K562 (cell line): ENCODE measurements around the gene PLAA. TPM values are rescaled to one million over a fixed set of nuclear protein-coding genes. Genes with fewer than 3 reads are reported as not detected.
A peak's percentile ranks its signal among the peaks of the same experiment; 100 is the strongest.

Experiments used
- ADNP ChIP-seq: fragments of 200-800 bp; sonication (Bioruptor generic); IDR thresholded peaks from 2 replicates; pipeline ENCODE4 v1.6.1; 2016; ENCODE audit warnings: missing genetic modification characterization, missing compliant biosample characterization
- CEBPG ChIP-seq, 3 experiments: fragments of 200-800 bp in 1 of 3; sonication (Bioruptor generic) in 1 of 3; sonication (generic) in 1 of 3; formaldehyde crosslinking in 1 of 3; IDR thresholded peaks in 2 of 3; conservative IDR thresholded peaks in 1 of 3; 2 replicates each; pipeline versions ENCODE4 v1.6.1 to v1.8.0; 2016 to 2022; ENCODE audit warnings: missing compliant biosample characterization in 2 of 3, missing genetic modification characterization in 2 of 3, mild to moderate bottlenecking in 1 of 3, missing genetic modification reagents in 1 of 3
- CXXC5 ChIP-seq: fragments of 250-450 bp; sonication (Bioruptor Pico); IDR thresholded peaks from 2 replicates; pipeline ENCODE4 v1.8.0; 2022; ENCODE audit warnings: inconsistent platforms, mild to moderate bottlenecking, moderate library complexity
- EZH2 ChIP-seq: IDR thresholded peaks from 2 replicates; pipeline ENCODE4 v1.6.1; 2012; ENCODE audit warnings: low read depth, mild to moderate bottlenecking, inconsistent platforms, low read length, borderline replicate concordance
- GABPB1 ChIP-seq: sonication (generic); formaldehyde crosslinking; IDR thresholded peaks from 2 replicates; pipeline ENCODE4 v1.8.0; 2022; ENCODE audit warnings: mild to moderate bottlenecking, missing genetic modification reagents
- JUN ChIP-seq, 2 experiments: sonication (generic) in 1 of 2; formaldehyde crosslinking in 1 of 2; IDR thresholded peaks; 2 replicates each; pipeline versions ENCODE4 v1.6.1 to v1.8.0; 2012 to 2022; ENCODE audit warnings: borderline replicate concordance in 2 of 2, mild to moderate bottlenecking in 2 of 2, improper control_type of control experiment in 1 of 2, low read depth in 1 of 2, low read length in 1 of 2, missing genetic modification reagents in 1 of 2
- MAFG ChIP-seq: fragments of 450-650 bp; conservative IDR thresholded peaks from 2 replicates; pipeline ENCODE4 v1.6.1; 2016; ENCODE audit warnings: missing genetic modification characterization, missing compliant biosample characterization
- MAFK ChIP-seq: IDR thresholded peaks from 2 replicates; pipeline ENCODE4 v1.6.1; 2011; ENCODE audit warnings: low read length, improper control_type of control experiment
- PRMT5 ChIP-seq: sonication (generic); formaldehyde crosslinking; IDR thresholded peaks from 2 replicates; pipeline ENCODE4 v1.5.0; 2020; ENCODE audit warnings: missing genetic modification reagents
- ZBTB7A ChIP-seq: IDR thresholded peaks from 2 replicates; pipeline ENCODE4 v1.6.1; 2011; ENCODE audit warnings: low read depth, mild to moderate bottlenecking, low read length, moderate library complexity, borderline replicate concordance; ENCODE audit not compliant: control insufficient read depth
- ZC3H11A ChIP-seq: IDR thresholded peaks from 2 replicates; pipeline ENCODE4 v1.6.1; 2012; ENCODE audit warnings: low read depth, low read length, improper control_type of control experiment
- ZNF124 ChIP-seq: sonication (generic); formaldehyde crosslinking; IDR thresholded peaks from 2 replicates; pipeline ENCODE4 v1.8.1; 2022; ENCODE audit warnings: missing genetic modification reagents
- ZNF212 ChIP-seq: fragments of 450-650 bp; formaldehyde crosslinking; IDR thresholded peaks from 2 replicates; pipeline ENCODE4 v1.4.0; 2020; ENCODE audit warnings: mild to moderate bottlenecking
- ZNF316 ChIP-seq: fragments of 450-650 bp; IDR thresholded peaks from 2 replicates; pipeline ENCODE4 v1.6.1; 2016
- ZNF695 ChIP-seq: fragments of 450-650 bp; formaldehyde crosslinking; IDR thresholded peaks from 2 replicates; pipeline ENCODE4 v1.4.0; 2020; ENCODE audit warnings: mild to moderate bottlenecking, moderate library complexity
- ZZZ3 ChIP-seq: fragments of 450-650 bp; IDR thresholded peaks from 2 replicates; pipeline ENCODE4 v1.6.1; 2016; ENCODE audit warnings: antibody characterized with exemption, mild to moderate bottlenecking, moderate library complexity
- polyA plus RNA-seq, 8 experiments: library from polyadenylated mRNA; depleted of rRNA in 4 of 8; stranded (reverse) in 5 of 8; unstranded in 3 of 8; fragments of >200 nt; fragmentation: Nextera tagmentation in 2 of 8; fragmentation: Illumina TruSeq in 1 of 8; extraction: Ambion mirVana in 2 of 8; extraction: Trizol in 1 of 8; gene quantifications; 2 replicates each; pipeline versions ENCODE4 v1.2.1 to v1.2.3, GENCODE V29; 2011 to 2014; ENCODE audit warnings: inconsistent platforms in 1 of 8, missing spikeins in 1 of 8
- total RNA-seq, 7 experiments: library from RNA; depleted of rRNA in 6 of 7; stranded (reverse); fragments of >200 nt in 6 of 7; fragmentation: Illumina TruSeq in 2 of 7; extraction: Trizol in 2 of 7; gene quantifications; 2 replicates each; pipeline versions ENCODE4 v1.2.1 to v1.2.3, GENCODE V29; 2011 to 2021; ENCODE audit warnings: low replicate concordance in 1 of 7
- TF ChIP-seq, protein P1 (sequence below), 2 experiments: fragments of 450-650 bp in 1 of 2; IDR thresholded peaks; 2 replicates each; pipeline ENCODE4 v1.6.1; 2011 to 2017; ENCODE audit warnings: low read depth in 2 of 2, antibody characterized with exemption in 1 of 2, borderline replicate concordance in 1 of 2, low read length in 1 of 2, mild to moderate bottlenecking in 1 of 2, mixed read lengths in 1 of 2; ENCODE audit not compliant: control insufficient read depth in 1 of 2
- TF ChIP-seq, protein P2 (sequence below): sonication (generic); formaldehyde crosslinking; IDR thresholded peaks from 2 replicates; pipeline ENCODE4 v1.8.0; 2022; ENCODE audit warnings: mild to moderate bottlenecking, missing genetic modification reagents
- TF ChIP-seq, protein P3 (sequence below): fragments of 250-450 bp; sonication (Bioruptor Pico); IDR thresholded peaks from 2 replicates; pipeline ENCODE4 v1.5.0; 2020; ENCODE audit warnings: mild to moderate bottlenecking, borderline replicate concordance
- TF ChIP-seq, protein P4 (sequence below): fragments of 450-650 bp; IDR thresholded peaks from 2 replicates; pipeline ENCODE4 v1.7.1; 2018; ENCODE audit warnings: mild to moderate bottlenecking, low read depth; ENCODE audit not compliant: partially characterized antibody

PLAA gene
- total and polyA plus RNA-seq, 9 of the 15 experiments (the other 6 are each of a cell fraction or from before 2014, with no cell fraction given), result 3.5 to 20.7 (median 16.6) TPM

DNA sequence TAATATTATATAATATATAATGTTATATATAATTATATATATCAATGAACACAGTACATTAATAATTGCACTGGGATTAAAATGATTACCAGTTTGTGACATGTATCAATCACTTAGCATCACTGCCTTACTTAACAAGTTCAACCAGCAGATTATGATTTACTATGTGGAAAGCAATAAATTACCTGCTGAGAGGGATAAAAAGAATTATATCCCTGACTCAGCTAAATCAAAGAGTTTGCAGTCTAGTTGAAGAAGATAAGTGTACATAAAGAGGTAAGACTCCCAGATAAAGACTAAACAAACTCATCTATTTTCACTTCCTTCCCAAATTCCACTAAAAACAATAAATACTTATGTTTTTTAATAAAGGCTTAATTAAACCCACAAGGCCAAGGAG, 11.2 kb downstream of the PLAA start (continued):
- TF ChIP-seq MAFK (peak; percentile 77), MAFG (tag) (peak; percentile 77), EZH2 (no peak), ADNP (tag) (no peak), PRMT5 (CRISPR knock-in tag) (no peak), GABPB1 (CRISPR knock-in tag) (no peak), ZNF212 (CRISPR knock-in tag) (no peak), CEBPG (CRISPR knock-in tag; IDR thresholded peaks at IDR 0.05) (no peak), CEBPG (tag; conservative IDR thresholded peaks at IDR 0.05 in 1 of 2, IDR thresholded peaks at IDR 0.05 in 1 of 2) (no peak), ZNF695 (CRISPR knock-in tag) (no peak), ZZZ3 (no peak), ZBTB7A (no peak), ZNF124 (CRISPR knock-in tag) (no peak), ZC3H11A (no peak), ZNF316 (peak; percentile 92), CXXC5 (no peak), JUN (IDR thresholded peaks at IDR 0.05; ENCODE audit: borderline replicate concordance, low read depth, low read length) (no peak), JUN (CRISPR knock-in tag; IDR thresholded peaks at IDR 0.05; ENCODE audit: borderline replicate concordance) (no peak)
- TF ChIP-seq, protein P1, sequence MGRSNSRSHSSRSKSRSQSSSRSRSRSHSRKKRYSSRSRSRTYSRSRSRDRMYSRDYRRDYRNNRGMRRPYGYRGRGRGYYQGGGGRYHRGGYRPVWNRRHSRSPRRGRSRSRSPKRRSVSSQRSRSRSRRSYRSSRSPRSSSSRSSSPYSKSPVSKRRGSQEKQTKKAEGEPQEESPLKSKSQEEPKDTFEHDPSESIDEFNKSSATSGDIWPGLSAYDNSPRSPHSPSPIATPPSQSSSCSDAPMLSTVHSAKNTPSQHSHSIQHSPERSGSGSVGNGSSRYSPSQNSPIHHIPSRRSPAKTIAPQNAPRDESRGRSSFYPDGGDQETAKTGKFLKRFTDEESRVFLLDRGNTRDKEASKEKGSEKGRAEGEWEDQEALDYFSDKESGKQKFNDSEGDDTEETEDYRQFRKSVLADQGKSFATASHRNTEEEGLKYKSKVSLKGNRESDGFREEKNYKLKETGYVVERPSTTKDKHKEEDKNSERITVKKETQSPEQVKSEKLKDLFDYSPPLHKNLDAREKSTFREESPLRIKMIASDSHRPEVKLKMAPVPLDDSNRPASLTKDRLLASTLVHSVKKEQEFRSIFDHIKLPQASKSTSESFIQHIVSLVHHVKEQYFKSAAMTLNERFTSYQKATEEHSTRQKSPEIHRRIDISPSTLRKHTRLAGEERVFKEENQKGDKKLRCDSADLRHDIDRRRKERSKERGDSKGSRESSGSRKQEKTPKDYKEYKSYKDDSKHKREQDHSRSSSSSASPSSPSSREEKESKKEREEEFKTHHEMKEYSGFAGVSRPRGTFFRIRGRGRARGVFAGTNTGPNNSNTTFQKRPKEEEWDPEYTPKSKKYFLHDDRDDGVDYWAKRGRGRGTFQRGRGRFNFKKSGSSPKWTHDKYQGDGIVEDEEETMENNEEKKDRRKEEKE (IDR thresholded peaks at IDR 0.05; ENCODE audit: borderline replicate concordance in 1 of 2, control insufficient read depth in 1 of 2, low read depth in 2 of 2, low read length in 1 of 2), result no peak
- TF ChIP-seq, protein P2, sequence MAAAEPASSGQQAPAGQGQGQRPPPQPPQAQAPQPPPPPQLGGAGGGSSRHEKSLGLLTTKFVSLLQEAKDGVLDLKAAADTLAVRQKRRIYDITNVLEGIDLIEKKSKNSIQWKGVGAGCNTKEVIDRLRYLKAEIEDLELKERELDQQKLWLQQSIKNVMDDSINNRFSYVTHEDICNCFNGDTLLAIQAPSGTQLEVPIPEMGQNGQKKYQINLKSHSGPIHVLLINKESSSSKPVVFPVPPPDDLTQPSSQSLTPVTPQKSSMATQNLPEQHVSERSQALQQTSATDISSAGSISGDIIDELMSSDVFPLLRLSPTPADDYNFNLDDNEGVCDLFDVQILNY (CRISPR knock-in tag), result no peak
- TF ChIP-seq, protein P3, sequence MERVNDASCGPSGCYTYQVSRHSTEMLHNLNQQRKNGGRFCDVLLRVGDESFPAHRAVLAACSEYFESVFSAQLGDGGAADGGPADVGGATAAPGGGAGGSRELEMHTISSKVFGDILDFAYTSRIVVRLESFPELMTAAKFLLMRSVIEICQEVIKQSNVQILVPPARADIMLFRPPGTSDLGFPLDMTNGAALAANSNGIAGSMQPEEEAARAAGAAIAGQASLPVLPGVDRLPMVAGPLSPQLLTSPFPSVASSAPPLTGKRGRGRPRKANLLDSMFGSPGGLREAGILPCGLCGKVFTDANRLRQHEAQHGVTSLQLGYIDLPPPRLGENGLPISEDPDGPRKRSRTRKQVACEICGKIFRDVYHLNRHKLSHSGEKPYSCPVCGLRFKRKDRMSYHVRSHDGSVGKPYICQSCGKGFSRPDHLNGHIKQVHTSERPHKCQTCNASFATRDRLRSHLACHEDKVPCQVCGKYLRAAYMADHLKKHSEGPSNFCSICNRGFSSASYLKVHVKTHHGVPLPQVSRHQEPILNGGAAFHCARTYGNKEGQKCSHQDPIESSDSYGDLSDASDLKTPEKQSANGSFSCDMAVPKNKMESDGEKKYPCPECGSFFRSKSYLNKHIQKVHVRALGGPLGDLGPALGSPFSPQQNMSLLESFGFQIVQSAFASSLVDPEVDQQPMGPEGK (CRISPR knock-in tag), result no peak
- TF ChIP-seq, protein P4, sequence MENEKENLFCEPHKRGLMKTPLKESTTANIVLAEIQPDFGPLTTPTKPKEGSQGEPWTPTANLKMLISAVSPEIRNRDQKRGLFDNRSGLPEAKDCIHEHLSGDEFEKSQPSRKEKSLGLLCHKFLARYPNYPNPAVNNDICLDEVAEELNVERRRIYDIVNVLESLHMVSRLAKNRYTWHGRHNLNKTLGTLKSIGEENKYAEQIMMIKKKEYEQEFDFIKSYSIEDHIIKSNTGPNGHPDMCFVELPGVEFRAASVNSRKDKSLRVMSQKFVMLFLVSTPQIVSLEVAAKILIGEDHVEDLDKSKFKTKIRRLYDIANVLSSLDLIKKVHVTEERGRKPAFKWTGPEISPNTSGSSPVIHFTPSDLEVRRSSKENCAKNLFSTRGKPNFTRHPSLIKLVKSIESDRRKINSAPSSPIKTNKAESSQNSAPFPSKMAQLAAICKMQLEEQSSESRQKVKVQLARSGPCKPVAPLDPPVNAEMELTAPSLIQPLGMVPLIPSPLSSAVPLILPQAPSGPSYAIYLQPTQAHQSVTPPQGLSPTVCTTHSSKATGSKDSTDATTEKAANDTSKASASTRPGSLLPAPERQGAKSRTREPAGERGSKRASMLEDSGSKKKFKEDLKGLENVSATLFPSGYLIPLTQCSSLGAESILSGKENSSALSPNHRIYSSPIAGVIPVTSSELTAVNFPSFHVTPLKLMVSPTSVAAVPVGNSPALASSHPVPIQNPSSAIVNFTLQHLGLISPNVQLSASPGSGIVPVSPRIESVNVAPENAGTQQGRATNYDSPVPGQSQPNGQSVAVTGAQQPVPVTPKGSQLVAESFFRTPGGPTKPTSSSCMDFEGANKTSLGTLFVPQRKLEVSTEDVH, result no peak
